ENCODE results near the gene LENEP.

Gene LENEP

DNA sequence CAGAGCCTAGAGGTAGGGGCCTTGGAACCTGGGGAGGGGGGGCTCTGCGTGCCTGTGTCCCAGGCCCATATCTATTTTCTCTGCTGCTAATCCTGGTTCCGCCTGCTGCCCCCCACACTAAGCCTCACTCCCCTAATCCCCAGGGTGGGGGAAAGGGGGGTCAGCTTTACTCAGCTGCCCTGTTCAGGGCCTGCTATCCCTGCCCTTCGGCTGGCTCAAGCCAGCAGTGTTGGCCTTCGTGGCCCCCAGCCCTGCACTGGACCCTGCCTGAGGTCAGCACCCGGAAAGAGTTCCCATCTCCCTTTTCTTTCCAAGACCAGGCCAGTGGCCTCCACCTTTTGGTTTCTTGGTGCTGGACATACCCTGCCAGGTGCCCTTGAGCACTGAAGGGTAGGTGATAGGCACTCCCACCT lies 17.6 kb downstream of the LENEP start:
- DNase-seq (ENCODE audit: low spot score): no peak

DNA sequence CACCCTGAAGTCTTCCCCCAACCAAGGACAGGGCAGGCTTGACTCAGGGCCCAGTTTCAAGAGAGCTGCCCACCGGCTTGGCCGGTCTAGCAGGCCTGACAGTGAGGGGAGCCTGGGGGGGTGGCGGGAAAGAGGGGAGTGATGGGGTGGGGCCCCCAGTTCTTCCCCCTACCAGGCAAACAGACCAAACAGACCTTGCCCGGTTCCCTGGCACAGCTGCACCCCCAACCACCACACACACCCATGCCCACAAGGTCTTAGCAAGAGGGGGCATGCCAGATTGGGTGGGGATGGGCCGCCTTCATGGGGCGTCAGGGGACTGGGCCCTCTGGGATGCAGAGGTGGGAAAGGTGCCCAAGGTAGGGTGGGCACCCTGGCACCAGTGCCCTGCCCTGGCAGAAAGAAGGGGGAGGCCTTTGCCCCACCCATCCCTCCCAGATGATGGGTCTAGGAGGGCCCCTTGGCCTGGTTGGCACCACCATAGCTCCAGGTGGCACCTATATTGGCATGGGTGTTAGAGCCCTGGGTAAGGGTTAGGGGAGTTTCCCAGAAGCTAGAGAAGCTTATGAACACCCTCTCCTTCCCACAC lies 18.1 kb downstream of the LENEP start:
- no peak for DNase-seq (ENCODE audit: low spot score)

DNA sequence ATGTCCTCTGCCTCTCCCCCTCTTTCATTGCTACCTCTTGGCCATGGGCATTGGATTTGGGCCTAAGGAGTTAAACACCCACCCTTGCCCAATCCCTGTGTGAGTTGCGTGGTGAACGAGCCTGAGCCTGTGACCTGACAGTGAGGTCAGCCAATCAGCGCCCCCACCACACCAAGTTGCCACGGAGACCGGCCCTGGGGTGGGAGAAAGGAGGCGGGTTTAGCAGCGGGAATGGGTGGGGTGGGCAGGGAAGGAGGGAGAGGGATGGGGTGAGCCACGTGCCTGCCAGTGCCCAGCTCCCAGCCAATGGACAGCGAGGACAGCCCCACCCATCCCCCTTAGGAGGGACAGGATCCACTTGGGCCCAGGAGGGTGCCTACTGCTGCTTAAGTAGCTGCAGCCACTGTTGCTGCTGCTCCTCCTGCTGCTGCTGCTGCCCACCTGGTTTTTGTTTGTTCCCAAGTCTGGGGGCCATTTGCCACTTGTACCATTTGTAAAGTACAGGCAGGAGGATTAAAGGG lies 18.7 kb downstream of the LENEP start:
- DNase-seq (ENCODE audit: low spot score): peak; percentile 81

DNA sequence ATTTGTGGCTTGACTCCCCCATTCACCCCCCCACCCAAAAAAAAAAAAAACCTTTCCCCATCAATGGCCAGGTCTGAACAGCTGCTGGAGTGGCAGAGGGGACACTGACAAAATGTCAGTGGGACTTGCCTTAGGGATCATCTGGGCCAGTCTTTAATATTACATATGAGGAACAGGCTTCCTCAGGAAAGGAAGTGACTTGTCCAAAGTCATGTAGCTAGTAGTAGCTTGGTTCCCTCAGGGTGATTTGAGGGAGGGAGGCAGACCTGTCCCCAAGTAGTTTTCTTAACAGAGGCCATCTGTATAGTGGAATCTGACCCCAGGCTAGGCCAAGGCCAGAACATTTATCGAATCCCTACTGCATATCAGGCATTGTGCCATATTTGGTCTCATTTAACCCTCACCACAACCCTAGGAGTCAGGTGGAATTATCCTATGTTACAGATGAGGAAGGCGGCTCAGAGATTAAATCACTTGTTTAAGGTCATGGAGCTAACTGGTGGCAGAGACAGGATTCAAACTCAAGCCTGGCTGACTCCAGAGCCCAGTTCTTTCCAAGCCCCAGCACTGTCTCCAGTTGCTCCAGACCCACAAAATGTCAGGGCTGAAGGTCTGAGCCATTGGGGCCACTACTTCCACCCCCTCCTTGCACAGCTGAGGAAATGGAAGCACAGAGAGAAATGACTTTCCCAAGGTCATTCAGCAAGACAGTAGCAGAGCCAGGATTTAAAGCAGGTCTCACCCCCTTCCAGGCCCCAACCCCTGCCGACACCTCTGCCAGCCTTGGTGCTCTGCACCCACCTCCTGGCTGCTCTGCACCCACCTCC lies 19.6 kb downstream of the LENEP start:
- DNase-seq (ENCODE audit: low spot score): no peak

DNA sequence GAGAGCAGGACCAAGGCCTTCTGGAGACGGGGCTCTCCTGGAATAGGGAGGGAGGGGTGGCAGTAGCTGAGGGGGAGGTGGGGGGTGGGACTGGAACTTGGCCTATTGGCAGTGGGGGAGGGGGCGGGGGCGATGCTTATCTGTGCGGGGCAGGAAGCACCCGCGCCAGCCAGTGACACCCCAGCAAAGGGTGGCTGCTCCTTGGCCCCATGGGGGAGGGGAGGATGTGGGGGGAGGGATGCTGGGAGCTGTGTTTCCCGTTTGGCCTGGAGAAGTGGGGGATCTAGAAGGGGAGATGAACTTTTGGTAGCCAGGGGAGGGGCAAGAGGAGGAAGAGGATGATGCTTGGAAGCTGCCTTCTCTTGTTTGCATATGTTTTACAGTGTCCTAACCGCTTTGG lies 20.2 kb downstream of the LENEP start:
- no peak for DNase-seq (ENCODE audit: low spot score)

DNA sequence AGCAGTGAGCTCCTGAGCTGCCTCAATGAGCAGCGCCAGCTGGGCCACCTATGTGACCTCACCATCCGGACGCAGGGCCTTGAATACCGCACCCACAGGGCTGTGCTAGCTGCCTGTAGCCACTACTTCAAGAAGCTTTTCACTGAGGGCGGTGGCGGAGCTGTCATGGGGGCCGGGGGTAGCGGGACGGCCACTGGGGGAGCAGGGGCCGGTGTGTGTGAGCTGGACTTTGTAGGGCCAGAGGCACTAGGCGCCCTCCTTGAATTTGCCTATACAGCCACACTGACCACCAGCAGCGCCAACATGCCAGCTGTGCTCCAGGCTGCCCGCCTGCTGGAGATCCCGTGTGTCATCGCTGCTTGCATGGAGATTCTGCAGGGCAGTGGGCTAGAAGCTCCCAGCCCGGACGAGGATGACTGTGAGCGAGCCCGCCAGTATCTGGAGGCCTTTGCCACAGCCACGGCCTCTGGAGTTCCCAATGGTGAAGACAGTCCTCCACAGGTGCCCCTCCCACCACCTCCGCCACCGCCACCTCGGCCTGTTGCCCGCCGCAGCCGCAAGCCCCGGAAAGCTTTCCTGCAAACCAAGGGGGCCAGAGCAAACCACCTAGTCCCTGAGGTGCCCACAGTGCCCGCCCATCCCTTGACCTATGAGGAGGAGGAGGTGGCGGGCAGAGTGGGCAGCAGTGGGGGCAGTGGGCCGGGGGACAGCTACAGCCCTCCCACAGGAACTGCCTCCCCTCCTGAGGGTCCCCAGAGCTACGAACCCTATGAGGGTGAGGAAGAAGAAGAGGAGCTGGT lies 21.5 kb downstream of the LENEP start:
- DNase-seq (ENCODE audit: low spot score): no peak

DNA sequence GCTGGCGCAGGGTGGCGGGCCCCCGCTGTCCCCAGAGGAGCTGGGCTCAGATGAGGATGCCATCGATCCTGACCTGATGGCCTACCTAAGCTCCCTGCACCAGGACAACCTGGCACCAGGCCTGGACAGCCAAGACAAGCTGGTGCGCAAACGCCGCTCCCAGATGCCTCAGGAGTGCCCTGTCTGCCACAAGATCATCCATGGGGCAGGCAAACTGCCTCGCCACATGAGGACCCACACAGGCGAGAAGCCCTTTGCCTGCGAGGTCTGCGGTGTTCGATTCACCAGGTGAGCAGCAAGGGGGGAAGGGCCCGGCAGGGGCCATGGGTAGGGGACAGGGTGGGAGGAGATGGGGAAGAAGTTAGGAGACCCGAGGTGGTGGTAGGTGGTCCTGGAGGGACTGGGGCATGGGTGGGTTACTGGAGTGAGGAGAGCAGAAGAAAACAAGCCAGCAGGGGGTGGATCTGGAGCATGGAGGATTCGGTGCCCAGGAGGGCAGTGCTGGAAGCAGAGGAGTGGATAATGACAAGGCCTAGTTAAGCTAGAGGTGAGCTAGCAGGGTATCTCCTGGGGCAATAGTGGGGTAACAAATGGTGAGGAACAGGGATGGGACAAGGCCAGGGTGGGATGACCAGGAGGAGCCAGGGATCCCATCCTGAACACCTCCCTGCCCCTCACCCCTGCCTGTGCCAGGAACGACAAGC lies 22.3 kb downstream of the LENEP start:
- DNase-seq (ENCODE audit: low spot score): no peak

DNA sequence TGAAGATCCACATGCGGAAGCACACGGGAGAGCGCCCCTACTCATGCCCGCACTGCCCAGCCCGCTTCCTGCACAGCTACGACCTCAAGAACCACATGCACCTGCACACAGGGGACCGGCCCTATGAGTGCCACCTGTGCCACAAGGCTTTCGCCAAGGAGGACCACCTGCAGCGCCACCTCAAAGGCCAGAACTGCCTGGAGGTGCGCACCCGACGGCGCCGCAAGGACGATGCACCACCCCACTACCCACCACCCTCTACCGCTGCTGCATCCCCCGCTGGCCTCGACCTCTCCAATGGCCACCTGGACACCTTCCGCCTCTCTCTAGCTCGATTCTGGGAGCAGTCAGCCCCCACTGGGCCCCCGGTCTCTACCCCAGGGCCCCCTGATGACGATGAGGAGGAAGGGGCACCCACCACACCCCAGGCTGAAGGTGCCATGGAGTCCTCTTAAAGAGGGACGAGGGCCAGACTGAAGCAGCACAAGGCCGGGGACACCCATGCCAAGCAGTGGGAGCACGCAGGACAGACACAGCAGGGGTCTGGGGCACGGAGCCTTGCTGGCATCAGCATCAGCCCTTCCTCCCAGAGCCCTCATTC lies 22.9 kb downstream of the LENEP start:
- no peak for DNase-seq (ENCODE audit: low spot score)

DNA sequence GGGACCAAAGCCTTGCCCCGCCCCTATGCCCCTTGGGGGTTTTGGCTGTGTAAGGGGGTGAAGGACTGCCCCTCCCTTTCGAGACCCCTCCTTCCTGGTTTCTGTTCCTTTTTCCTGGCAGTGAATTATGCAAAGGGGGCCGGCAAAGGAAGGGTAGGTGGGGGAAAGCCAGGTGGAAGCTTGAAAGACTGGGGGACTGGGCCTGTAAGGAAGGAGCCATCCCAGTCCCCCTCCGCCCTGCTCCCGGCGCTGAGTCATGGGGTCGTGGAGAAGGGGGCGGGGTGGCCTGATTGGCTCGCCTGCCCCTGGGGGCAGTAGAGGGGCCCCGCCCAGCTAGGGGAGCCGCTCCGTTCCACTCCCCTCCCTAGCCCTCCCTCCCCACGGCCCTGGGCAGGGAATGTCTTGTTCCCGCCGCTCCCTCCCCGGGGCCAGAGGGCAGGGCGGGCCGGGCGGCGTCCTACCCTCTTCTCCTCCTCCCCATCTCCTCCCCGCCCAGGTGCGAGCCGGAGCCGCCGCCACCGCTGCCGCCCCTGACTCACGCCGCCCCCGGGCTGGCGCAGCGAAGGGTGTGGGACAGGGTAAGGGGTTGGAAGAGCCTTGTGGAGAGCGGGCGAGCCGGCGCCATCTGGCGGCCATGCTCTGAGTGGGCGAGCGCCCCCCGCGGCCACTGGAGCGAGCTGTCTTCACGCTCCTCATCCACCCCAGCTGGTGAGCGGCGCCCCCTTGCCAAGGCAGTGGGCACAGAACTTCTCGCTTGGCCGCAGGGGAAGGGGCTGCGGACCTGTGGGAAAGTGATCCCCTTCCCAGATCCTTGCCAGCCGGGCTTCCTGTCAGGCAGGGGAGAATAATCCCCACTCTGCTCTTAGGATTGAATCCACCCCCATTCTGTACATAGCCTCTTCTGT lies 23.9 kb downstream of the LENEP start:
- peak; percentile 83 for DNase-seq (ENCODE audit: low spot score)

DNA sequence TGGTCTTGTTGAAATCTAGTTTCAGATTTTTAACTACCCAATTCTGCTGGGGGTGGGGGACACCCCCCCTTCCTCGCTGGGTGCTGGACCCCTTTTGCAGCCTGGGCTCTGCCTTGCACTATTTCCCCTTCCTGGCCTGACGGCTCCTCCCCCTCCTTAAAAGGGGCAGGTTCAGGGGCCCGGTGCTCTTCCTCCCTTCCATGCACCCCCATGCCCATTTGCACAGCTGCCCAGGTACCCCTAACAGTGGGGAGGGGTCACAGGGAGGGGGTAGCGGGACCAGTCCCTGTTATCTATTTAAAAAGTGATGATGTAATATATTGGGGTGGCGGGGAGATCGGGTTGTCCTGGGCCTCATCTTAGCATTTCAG lies 24.5 kb downstream of the LENEP start:
- no peak for DNase-seq (ENCODE audit: low spot score)

DNA sequence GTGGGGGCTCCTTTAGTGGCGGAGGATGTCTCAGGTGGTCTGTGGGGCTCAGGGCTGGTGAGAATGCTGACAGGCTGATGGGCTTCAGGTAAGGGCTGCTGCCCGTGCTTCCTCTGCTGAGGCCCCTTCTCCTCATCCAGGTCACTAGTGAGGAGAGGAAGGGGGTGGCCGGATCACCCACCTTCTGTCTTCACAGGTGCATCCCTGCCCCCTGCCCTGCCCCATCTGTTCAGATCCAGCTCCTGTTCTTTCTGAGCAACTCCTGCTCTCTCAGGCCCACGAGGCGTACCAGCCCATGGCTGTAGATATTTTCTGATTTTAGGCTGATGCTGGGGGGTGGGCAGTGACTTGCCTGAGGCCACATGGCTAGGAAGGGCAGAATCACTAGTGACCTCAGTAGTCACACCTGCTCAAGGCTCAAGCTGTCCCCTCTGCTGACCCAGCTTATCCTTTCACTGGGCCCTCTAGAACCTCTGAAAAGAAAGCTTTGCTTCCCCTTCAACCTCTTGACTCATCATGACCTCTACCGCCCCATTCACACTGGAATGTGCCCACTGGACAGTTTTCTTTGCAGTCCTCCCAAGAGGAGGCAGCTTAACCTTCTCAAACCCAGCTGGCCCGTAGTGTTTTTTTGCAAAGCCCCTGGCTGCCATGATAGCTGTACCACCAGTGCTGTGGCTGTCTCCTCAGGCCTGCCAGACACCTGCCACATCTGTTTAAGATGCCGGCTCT lies 25.4 kb downstream of the LENEP start:
- DNase-seq (ENCODE audit: low spot score): no peak

DNA sequence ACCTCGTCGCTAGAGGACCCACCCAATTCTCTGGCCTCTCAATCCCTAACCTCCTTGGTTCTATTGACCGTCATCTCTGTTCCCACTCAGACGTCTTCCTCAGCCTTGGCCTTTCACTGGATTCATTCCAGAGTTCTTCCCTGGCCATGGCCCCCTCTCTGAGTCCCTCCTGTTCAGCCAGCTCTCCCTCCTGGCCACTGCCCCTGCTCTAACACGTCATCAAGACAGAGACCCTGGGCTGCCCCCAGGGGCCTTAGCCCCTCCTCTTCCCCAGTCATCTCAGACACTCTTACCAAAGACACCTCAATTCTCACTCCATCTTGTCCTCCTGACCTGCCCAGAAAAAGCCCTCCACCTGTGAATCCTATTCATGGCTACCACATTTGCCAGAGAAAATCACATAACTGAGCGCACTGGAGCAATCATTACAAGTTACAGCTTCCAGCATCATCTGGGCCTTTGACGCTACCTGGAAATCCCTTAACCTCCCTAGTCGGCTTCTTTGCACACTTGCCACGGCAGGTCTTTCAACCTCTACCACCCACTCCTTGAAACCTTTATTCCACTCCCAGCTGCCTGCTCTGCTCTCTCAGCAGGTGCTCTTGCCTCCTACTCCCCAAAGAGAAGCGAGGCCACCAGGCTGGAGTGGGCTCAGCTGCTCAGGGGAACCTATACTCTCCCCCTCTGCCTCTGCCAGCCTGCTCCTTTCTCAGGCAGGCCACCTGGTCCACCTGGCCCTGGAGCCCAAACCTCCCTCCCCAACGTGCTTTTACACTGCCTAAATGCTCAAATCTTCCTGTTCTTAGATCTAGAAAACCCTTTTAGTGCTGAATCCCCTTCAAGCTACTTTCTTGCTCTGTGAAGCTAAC lies 26.2 kb downstream of the LENEP start:
- DNase-seq (ENCODE audit: low spot score): no peak

DNA sequence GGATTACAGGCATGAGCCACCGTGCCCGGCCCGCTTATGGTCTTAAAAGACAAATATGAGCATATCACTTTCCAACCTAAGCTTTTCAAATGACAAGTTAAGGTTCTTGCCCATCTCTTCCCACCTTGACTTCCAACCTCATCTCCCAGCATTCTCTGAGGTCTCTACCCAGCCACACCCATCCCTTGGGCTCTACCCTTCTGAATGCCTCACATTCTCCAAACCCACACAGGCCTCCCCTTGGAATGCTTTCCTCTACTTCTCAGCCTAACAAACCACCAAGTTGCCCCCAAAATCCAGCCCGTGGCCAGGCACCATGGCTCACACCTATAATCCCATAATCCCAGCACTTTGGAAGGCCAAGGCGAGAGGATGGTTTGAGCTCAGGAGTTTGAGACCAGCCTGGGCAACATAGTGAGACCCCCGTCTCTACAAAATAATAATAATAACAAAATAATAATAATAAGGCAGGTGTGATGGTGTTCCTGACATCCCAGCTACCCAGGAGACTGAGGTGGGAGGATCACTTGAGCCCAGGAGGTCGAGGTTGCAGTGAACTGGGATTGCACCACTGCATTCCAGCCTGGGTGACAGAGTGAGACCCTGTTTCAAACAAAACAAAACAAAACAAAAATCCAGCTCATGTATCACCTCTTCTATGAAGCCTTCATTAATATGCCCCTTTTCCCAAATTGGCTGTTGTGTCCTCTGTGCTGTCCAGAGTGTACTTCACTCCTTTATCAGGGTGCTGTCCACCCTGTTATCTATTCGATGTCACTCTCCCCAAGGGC lies 28.9 kb downstream of the LENEP start:
- DNase-seq (ENCODE audit: low spot score): no peak

DNA sequence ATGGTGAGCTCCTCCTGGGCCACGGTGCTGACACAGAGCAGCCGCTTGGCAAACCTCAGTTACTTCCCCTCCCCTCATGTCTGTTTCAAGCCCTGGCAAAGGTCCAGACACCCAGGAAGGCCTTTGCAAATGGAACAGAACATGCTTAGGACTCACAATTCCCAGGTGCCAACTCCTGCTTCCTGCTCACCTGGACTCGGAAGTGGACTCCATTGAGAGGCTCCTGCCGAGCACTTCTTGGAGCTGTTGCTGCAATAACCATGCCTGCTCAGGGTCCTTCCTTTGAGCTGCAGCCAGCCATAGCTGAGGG lies 29.5 kb downstream of the LENEP start:
- no peak for DNase-seq (ENCODE audit: low spot score)

DNA sequence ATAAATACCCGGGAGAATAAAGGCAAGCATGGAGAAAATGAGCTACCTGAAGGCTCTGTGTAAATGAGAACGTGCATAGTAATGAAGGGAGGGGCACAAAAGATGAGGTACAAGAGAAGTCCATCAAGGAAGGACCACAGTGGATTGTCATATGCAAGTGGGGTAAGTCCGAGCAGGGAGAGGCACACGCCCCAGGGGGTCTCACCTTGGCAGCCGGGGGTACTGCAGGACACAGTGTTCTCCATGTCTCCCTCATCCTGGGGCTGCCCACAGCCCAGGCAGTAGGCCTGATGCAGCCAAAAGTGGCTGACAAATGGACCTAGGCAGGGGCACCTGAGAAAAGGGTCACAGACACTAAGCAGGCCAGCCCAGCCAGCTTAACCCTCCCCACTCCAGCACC lies 30.2 kb downstream of the LENEP start:
- DNase-seq (ENCODE audit: low spot score): no peak

DNA sequence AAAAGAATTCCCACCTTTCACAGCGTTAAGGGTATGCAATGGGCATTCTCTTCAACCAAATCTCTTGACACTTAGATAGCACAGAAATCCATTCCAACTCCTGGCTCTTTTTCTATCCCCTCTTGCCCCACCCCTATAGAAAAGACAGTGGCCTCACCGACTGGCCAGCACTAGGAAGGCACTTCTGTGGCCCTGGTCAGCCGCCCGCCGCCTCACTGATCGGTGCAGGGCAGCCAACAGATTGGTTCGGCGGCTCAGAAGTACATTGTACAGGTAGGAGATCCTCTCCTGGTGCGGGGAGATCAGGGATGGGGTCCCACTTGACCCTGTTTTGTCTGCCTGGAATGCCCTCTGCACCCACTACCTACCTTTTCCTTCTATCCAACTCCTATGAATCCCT lies 30.9 kb downstream of the LENEP start:
- DNase-seq (ENCODE audit: low spot score): no peak

DNA sequence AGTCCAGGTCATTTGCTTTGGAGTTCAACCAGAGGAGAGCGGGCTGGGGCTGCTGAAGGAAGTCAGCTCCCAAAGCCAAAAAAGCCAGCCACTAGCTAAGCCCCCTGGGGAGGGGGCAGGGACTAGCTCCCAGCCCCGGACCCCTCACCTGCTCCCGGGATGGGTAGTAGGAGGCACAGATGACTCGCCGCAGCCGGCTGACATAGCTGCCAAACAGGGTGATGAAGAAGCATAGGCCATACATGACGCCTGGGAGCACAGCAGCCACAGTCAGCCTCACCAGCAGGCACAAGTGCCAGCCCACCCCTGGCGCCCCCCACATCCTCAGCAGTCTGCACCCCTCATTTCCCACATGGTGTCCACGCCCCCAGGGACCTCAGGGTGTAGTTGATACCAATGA lies 32.8 kb downstream of the LENEP start:
- no peak for DNase-seq (ENCODE audit: low spot score)

DNA sequence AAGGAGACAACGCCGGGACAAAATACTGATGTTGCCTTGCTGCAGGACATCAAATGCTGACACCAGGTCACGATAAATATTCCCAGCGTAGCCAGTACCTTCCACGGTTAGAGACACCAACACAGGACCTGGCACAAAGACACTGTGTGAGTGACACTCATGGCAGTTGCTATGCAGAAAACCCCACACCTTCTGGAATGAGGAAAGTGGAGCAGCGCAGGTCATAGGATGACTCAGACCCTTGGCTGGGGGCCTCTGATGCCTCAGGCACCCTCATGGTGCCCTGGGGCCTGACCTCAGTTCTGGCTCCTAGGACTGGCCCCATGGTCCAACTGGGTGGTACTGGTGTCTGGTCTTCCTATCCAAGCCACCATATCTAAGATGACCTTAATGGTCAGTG lies 33.2 kb downstream of the LENEP start:
- no peak for DNase-seq (ENCODE audit: low spot score)
